Mesenchymal stem cell (in vitro differentiated cells and primary cell): ENCODE measurements around the gene BRAF. TPM values are rescaled to one million over a fixed set of nuclear protein-coding genes. Genes with fewer than 3 reads are reported as not detected.
"Not testable (repeated sequence)": the region's sequence is repeated elsewhere in the genome, so short reads cannot be mapped to it uniquely, and the experiment has no call there.

ENCODE experiments used
- DNase-seq: peaks from one replicate; pipeline ENCODE4 v3.0.0-alpha.2; 2013
- H2AFZ ChIP-seq: one replicate; pipeline ENCODE4 v1.6.1; 2013; ENCODE audit warnings: low read depth, mild to moderate bottlenecking, control low read depth, inconsistent platforms, low read length, moderate library complexity
- H2AK5ac ChIP-seq: 2 replicates; pipeline ENCODE4 v1.6.1; 2013; ENCODE audit warnings: low read length, moderate library complexity, mild to moderate bottlenecking, inconsistent platforms; ENCODE audit not compliant: severe bottlenecking
- H2BK120ac ChIP-seq: one replicate; pipeline ENCODE4 v1.6.1; 2013; ENCODE audit warnings: low read depth, mild to moderate bottlenecking, inconsistent platforms, low read length, moderate library complexity
- H2BK12ac ChIP-seq, 2 experiments: one replicate each; pipeline ENCODE4 v1.6.1; 2013; ENCODE audit warnings: inconsistent platforms in 2 of 2, low read length in 2 of 2, mild to moderate bottlenecking in 2 of 2, moderate library complexity in 2 of 2, control low read depth in 1 of 2
- H2BK15ac ChIP-seq: one replicate; pipeline ENCODE4 v1.6.1; 2013; ENCODE audit warnings: mild to moderate bottlenecking, low read depth, inconsistent platforms; ENCODE audit not compliant: poor library complexity, severe bottlenecking
- H2BK5ac ChIP-seq: 2 replicates; pipeline ENCODE4 v1.6.1; 2013; ENCODE audit warnings: low read depth, mild to moderate bottlenecking, low read length, control low read depth, inconsistent platforms; ENCODE audit not compliant: poor library complexity, severe bottlenecking
- H3K14ac ChIP-seq, 2 experiments: one replicate each; pipeline ENCODE4 v1.6.1; 2013; ENCODE audit warnings: inconsistent platforms in 2 of 2, low read length in 2 of 2, control low read depth in 1 of 2, mild to moderate bottlenecking in 1 of 2, moderate library complexity in 1 of 2
- H3K18ac ChIP-seq, 2 experiments: one replicate each; pipeline ENCODE4 v1.6.1; 2013; ENCODE audit warnings: inconsistent platforms in 2 of 2, low read length in 2 of 2, control low read depth in 1 of 2, low read depth in 1 of 2, mild to moderate bottlenecking in 1 of 2
- H3K23ac ChIP-seq, 2 experiments: one replicate each; pipeline ENCODE4 v1.6.1; 2013; ENCODE audit warnings: inconsistent platforms in 2 of 2, low read length in 2 of 2, mild to moderate bottlenecking in 2 of 2, moderate library complexity in 2 of 2, control low read depth in 1 of 2
- H3K27ac ChIP-seq: 2 replicates; pipeline ENCODE4 v1.5.1; 2013; ENCODE audit warnings: mild to moderate bottlenecking, moderate library complexity, low read length, control low read depth, inconsistent platforms; ENCODE audit not compliant: poor library complexity, severe bottlenecking
- H3K27me3 ChIP-seq, 2 experiments: 2 replicates each; pipeline versions ENCODE4 v1.6.1 to v1.7.0; 2013; ENCODE audit warnings: low read length in 2 of 2, mild to moderate bottlenecking in 2 of 2, moderate library complexity in 2 of 2, control low read depth in 1 of 2, inconsistent platforms in 1 of 2; ENCODE audit not compliant: control insufficient read depth in 1 of 2, insufficient read depth in 1 of 2
- H3K36me3 ChIP-seq, 2 experiments: 2 replicates each; pipeline versions ENCODE4 v1.6.1 to v1.7.0; 2013; ENCODE audit warnings: low read length in 2 of 2, control low read depth in 1 of 2, inconsistent platforms in 1 of 2, low read depth in 1 of 2, mild to moderate bottlenecking in 1 of 2; ENCODE audit not compliant: insufficient read depth in 2 of 2, control insufficient read depth in 1 of 2
- H3K4ac ChIP-seq, 2 experiments: one replicate each; pipeline ENCODE4 v1.6.1; 2013; ENCODE audit warnings: inconsistent platforms in 2 of 2, low read length in 2 of 2, mild to moderate bottlenecking in 2 of 2, moderate library complexity in 2 of 2, control low read depth in 1 of 2, low read depth in 1 of 2
- H3K4me1 ChIP-seq: 2 replicates; pipeline ENCODE4 v1.6.1; 2013; ENCODE audit warnings: low read depth, low read length, control low read depth; ENCODE audit not compliant: control insufficient read depth, insufficient read depth
- H3K4me2 ChIP-seq: 2 replicates; pipeline ENCODE4 v1.6.1; 2013; ENCODE audit warnings: low read length, mild to moderate bottlenecking, inconsistent platforms; ENCODE audit not compliant: poor library complexity, severe bottlenecking
- H3K4me3 ChIP-seq, 2 experiments: 2 replicates each; pipeline versions ENCODE4 v1.5.1 to v1.7.0; 2013; ENCODE audit warnings: low read length in 2 of 2, mild to moderate bottlenecking in 2 of 2, control low read depth in 1 of 2, low read depth in 1 of 2; ENCODE audit not compliant: insufficient read depth in 1 of 2
- H3K79me1 ChIP-seq: replicated peaks from 2 replicates; pipeline ENCODE4 v1.6.1; 2013; ENCODE audit warnings: mild to moderate bottlenecking, control low read depth, low read length, inconsistent platforms; ENCODE audit not compliant: poor library complexity, severe bottlenecking
- H3K9ac ChIP-seq: 2 replicates; pipeline ENCODE4 v1.7.0; 2013; ENCODE audit warnings: mild to moderate bottlenecking, low read length, moderate library complexity
- H3K9me3 ChIP-seq: 2 replicates; pipeline ENCODE4 v1.7.0; 2013; ENCODE audit warnings: mild to moderate bottlenecking, low read length; ENCODE audit not compliant: control insufficient read depth
- H4K8ac ChIP-seq: one replicate; pipeline ENCODE4 v1.6.1; 2013; ENCODE audit warnings: inconsistent platforms, mild to moderate bottlenecking, low read length, moderate library complexity
- H4K91ac ChIP-seq: one replicate; pipeline ENCODE4 v1.6.1; 2013; ENCODE audit warnings: mild to moderate bottlenecking, low read length, inconsistent platforms
- WGBS: methylation state at CpG from one replicate; pipeline ENCODE4 v1.1.7; 2013; ENCODE audit warnings: mixed read lengths; 5-methylcytosine and 5-hydroxymethylcytosine counted together
- small RNA-seq: library from polyadenylated mRNA; stranded (forward); fragments of <200 nt; extraction: miRNeasy Mini kit (QIAGEN cat#:217004); gene quantifications from one replicate; pipeline ENCODE3, GENCODE V24; 2013; ENCODE audit warnings: low read depth

The BRAF gene

DNA sequence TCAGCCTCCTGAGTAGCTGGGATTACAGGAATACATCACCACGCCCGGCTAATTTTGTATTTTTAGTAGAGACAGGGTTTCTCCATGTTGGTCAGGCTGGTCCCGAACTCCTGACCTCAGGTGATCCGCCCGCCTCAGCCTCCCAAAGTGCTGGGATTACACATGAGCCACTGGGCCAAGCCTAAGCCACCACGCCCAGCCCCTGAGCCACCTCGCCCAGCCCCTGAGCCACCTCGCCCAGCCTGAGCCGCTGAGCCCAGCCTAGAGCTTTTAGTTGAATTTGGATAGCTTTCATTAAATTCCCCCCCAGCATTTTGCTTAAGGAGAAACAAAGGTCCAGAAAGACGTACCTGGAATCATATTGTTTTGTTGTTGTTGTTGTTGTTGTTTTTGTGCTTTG lies 254.9 kb downstream of the BRAF start:
- H2BK120ac ChIP-seq, H2BK5ac ChIP-seq, H3K79me1 ChIP-seq, H3K4me3 ChIP-seq, H3K4me2 ChIP-seq, H3K9me3 ChIP-seq, H2AK5ac ChIP-seq, H2BK15ac ChIP-seq, H3K27me3 ChIP-seq, H2AFZ ChIP-seq, H3K23ac ChIP-seq, H4K91ac ChIP-seq, H3K14ac ChIP-seq, H3K36me3 ChIP-seq, H3K4ac ChIP-seq, H4K8ac ChIP-seq, DNase-seq, H3K9ac ChIP-seq, H3K18ac ChIP-seq, H2BK12ac ChIP-seq, H3K27ac ChIP-seq: not testable (repeated sequence)
- WGBS: 92% methylated on average over 9 of the region's 10 CpGs
- peaks cover 15% of the 10 kb centered on the region for H3K4me1 ChIP-seq

DNA sequence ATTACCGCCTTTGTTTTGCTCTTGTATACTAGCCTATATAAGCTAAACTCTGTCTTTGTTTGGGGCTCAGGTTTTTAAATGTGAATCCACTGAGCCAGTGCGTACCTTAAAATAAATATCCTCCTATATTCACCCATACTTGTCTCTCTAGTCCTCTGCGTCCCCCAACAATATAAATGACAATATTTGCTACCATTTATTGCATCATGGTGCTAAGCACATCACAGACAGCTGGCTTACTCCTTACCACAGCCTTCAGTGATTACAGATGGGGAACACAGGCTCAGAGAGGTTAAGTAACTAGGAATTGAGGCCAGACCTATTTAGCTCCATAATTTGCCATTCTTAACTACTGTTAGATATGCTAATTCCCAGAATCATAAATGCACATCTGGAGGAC lies 255.4 kb downstream of the BRAF start:
- no peaks in the 10 kb centered on the region for H3K27me3 ChIP-seq
- DNase-seq: no peak
- no peaks in the 10 kb centered on the region for H3K9me3 ChIP-seq
- H3K4me2 ChIP-seq: no peak overlapping the region
- H3K4me3 ChIP-seq: no peak overlapping the region
- H3K18ac ChIP-seq: no peak overlapping the region
- H2BK120ac ChIP-seq: no peak overlapping the region
- no peak overlapping the region for H2BK15ac ChIP-seq
- H3K14ac ChIP-seq: no peak overlapping the region
- no peak overlapping the region for H4K91ac ChIP-seq
- H3K4me1 ChIP-seq: peaks cover 13% of the 10 kb centered on the region
- H3K36me3 ChIP-seq: no peaks in the 10 kb centered on the region
- H2AFZ ChIP-seq: no peak overlapping the region
- H3K27ac ChIP-seq: no peak overlapping the region
- peaks cover 3% of the 10 kb centered on the region for H3K79me1 ChIP-seq
- 89% methylated on average over 3 of the region's 3 CpGs for WGBS
- no peak overlapping the region for H2AK5ac ChIP-seq
- no peak overlapping the region for H3K23ac ChIP-seq
- H3K9ac ChIP-seq: no peak overlapping the region
- no peak overlapping the region for H3K4ac ChIP-seq
- no peak overlapping the region for H4K8ac ChIP-seq
- H2BK12ac ChIP-seq: no peak overlapping the region
- no peak overlapping the region for H2BK5ac ChIP-seq

Small RNAs within 50 kb of the gene (small RNA-seq; reads per million reads assigned to genes)
- gene AC006006.1 (not detected), gene RNU6-85P (not detected)
